Activated naive CD8-positive, alpha-beta T cell treated with anti-CD3 and anti-CD28 coated beads for 36 hours (primary cell): ENCODE measurements around the gene SLC39A11. TPM values are rescaled to one million over a fixed set of nuclear protein-coding genes. Genes with fewer than 3 reads are reported as not detected.
"Not testable (repeated sequence)": the region's sequence is repeated elsewhere in the genome, so short reads cannot be mapped to it uniquely, and the experiment has no call there.

Experiments used
- DNase-seq: peaks from one replicate; pipeline ENCODE4 v3.0.0; 2021
- H3K27ac Mint-ChIP-seq: one replicate; pipeline ENCODE4 v1.8.0; 2022; ENCODE audit warnings: mild to moderate bottlenecking, moderate library complexity, mixed read lengths
- H3K27me3 Mint-ChIP-seq: one replicate; pipeline ENCODE4 v1.8.0; 2022; ENCODE audit warnings: mild to moderate bottlenecking, mixed read lengths
- H3K36me3 Mint-ChIP-seq: one replicate; pipeline ENCODE4 v1.8.0; 2021; ENCODE audit warnings: mild to moderate bottlenecking, mixed read lengths
- H3K4me1 Mint-ChIP-seq: one replicate; pipeline ENCODE4 v1.8.0; 2021; ENCODE audit warnings: mixed read lengths
- H3K4me3 Mint-ChIP-seq: one replicate; pipeline ENCODE4 v1.8.0; 2022; ENCODE audit warnings: mild to moderate bottlenecking, moderate library complexity, mixed read lengths
- H3K9me3 Mint-ChIP-seq: one replicate; pipeline ENCODE4 v1.8.0; 2022; ENCODE audit warnings: mixed read lengths
- total RNA-seq, 2 experiments: library from RNA; stranded (reverse); gene quantifications; one replicate each; pipeline ENCODE4 v1.2.3, GENCODE V29; 2021

Gene SLC39A11
- total RNA-seq, 2 experiments from 2014 or later, result 15.3 to 15.4 TPM

DNA sequence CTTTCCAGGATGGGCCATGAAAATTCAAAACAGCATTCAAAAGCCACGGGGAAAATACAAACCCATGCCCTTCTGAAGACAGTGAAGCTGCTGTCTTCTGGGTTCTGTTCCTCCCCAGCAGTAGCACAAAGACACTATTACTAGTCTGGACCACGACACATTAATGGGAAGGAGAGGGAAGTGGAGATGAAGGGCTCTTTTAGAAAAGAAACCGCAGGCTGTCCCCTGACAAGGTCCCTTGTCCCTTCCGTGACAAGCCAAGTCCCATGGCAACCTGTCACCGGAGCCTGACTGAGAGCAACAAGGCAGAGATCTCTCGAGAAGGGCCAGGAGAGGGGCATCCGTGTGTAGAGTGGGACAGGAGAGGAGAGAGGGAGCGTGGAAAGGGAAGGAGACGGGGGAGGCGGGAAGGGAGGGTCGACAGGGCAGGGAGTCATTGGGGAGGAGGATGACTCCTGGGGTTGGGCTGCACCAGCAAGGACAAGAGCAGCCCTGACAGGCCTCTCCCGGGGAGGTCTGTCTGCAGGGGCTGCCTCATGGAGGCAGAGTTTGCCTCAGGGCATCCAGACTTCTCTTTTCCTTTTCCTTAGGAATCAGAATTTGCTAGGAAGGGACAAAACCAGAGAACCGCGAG, 436.2 kb downstream of the SLC39A11 start:
- Mint-ChIP-seq H3K36me3 (peaks cover 2% of the 10 kb centered on the region), H3K27me3 (no peaks in the 10 kb centered on the region), H3K9me3 (no peaks in the 10 kb centered on the region), H3K4me3 (no peak overlapping the region), H3K27ac (no peak overlapping the region), H3K4me1 (no peaks in the 10 kb centered on the region)
- no peak for DNase-seq

GRCh38 chr17:72654706-72655105, 437.8 kb downstream of the SLC39A11 start:
- Mint-ChIP-seq H3K27me3 (no peaks in the 10 kb centered on the region), H3K4me3 (no peak overlapping the region), H3K36me3 (no peaks in the 10 kb centered on the region), H3K4me1 (no peaks in the 10 kb centered on the region), H3K27ac (no peak overlapping the region), H3K9me3 (no peaks in the 10 kb centered on the region)
- DNase-seq, result no peak

GRCh38 chr17:72651988-72652387, 440.5 kb downstream of the SLC39A11 start:
- Mint-ChIP-seq H3K4me3 (no peak overlapping the region), H3K27me3 (no peaks in the 10 kb centered on the region), H3K36me3 (peaks cover 6% of the 10 kb centered on the region), H3K9me3 (no peaks in the 10 kb centered on the region), H3K4me1 (no peaks in the 10 kb centered on the region), H3K27ac (no peak overlapping the region)
- DNase-seq, result no peak

DNA sequence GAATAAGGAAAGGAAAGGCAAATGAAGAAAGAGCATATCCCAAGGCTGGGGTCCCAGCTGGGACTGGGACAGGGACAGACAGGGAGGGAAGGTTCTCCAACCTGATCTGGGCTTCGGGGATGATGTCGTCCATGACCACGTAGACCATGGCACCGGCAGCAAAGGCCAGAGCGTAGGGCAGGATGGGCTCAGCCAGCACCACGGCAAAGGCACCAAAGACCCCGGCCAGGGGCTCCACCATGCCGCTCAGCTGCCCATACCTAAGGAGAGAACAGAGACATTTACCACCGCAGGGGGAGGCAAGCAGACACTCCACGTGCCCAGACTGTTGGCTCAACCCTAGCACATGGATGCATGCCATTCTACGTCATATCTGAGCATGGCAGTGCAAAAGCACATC, 443.8 kb downstream of the SLC39A11 start:
- Mint-ChIP-seq H3K27ac (no peak overlapping the region), H3K9me3 (no peaks in the 10 kb centered on the region), H3K4me1 (no peaks in the 10 kb centered on the region), H3K27me3 (no peaks in the 10 kb centered on the region), H3K36me3 (peaks cover 9% of the 10 kb centered on the region), H3K4me3 (no peak overlapping the region)
- no peak for DNase-seq

GRCh38 chr17:72646176-72646575, 446.3 kb downstream of the SLC39A11 start:
- Mint-ChIP-seq H3K36me3 (peaks cover 9% of the 10 kb centered on the region), H3K4me1 (no peaks in the 10 kb centered on the region), H3K27ac (no peak overlapping the region), H3K4me3 (no peak overlapping the region), H3K9me3 (no peaks in the 10 kb centered on the region), H3K27me3 (peaks cover 4% of the 10 kb centered on the region)
- DNase-seq, result no peak

DNA sequence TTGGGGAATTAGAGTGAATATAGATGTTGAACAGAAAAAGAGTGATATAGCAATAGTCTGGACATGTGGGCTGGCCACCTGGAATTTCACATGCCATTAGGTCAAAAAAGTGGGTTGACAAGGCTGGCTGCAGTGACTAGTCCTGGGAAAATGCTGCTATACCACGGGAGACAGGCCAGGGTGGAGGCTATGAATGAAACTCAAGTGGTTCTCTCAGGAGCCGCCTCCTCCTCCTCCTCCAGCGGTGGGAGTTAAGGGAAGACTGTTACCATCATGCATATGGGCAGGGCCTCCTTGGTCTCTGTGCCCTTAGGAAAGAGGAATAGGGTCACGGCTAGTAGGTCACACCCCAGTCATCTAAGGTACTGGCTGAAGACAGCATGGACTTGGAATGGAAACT, 448.0 kb downstream of the SLC39A11 start:
- H3K4me3 Mint-ChIP-seq, result no peak overlapping the region
- H3K36me3 Mint-ChIP-seq, result peaks cover 9% of the 10 kb centered on the region
- DNase-seq, result no peak
- no peaks in the 10 kb centered on the region for H3K4me1 Mint-ChIP-seq
- H3K27me3 Mint-ChIP-seq, result peaks cover 9% of the 10 kb centered on the region
- no peaks in the 10 kb centered on the region for H3K9me3 Mint-ChIP-seq
- H3K27ac Mint-ChIP-seq, result no peak overlapping the region

- DNase-seq, result no peak
- Mint-ChIP-seq H3K27ac (no peak overlapping the region), H3K36me3 (peaks cover 9% of the 10 kb centered on the region), H3K9me3 (no peaks in the 10 kb centered on the region), H3K4me1 (no peaks in the 10 kb centered on the region), H3K27me3 (peaks cover 9% of the 10 kb centered on the region), H3K4me3 (no peak overlapping the region)
Observed at GRCh38 chr17:72643575-72644216, 448.8 kb downstream of the SLC39A11 start.

GRCh38 chr17:72642720-72643119, 449.8 kb downstream of the SLC39A11 start:
- DNase-seq, result no peak
- peaks cover 9% of the 10 kb centered on the region for H3K36me3 Mint-ChIP-seq
- H3K27ac Mint-ChIP-seq, result no peak overlapping the region
- H3K4me1 Mint-ChIP-seq, result no peaks in the 10 kb centered on the region
- H3K4me3 Mint-ChIP-seq, result no peak overlapping the region
- peaks cover 9% of the 10 kb centered on the region for H3K27me3 Mint-ChIP-seq
- no peaks in the 10 kb centered on the region for H3K9me3 Mint-ChIP-seq

DNA sequence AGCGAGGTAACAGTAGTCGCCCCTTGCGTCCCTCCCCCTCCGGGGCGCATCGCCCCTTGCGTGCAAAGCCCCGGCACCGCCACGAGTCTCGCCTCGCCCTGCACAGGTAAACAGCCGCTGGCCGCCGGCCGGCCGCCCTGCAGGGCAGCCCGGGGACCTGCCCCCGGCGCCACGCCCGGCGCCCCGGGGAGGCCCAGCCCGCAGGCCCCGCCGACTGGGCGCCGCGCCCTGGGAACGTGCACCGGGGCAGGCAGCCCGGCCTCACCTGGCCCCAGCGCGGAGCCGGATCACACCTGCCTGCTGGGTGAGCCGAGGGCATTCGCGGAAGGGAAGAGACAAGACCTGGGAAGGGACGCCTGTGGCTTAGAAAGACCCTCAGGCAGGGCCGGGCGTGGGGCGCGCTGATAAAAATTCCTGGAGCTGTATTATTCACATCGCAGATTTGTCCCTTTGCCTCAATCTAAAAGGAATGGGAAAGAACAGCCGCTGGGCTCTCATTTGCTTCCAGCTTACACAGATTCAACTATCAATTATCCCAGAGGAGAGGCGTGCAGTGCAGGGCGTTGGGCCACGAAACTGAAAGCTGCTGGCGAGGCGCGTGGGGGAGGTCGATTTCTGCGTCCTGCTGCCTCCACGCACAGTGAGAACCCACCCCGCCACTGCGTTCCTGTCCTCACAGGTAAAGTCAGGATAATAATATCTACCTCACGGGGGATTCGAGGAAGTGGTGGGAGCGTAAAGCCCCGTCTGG, 451.9 kb downstream of the SLC39A11 start:
- no peaks in the 10 kb centered on the region for H3K9me3 Mint-ChIP-seq
- no peak for DNase-seq
- no peak overlapping the region for H3K4me3 Mint-ChIP-seq
- H3K4me1 Mint-ChIP-seq, result no peaks in the 10 kb centered on the region
- no peak overlapping the region for H3K27ac Mint-ChIP-seq
- peaks cover 9% of the 10 kb centered on the region for H3K27me3 Mint-ChIP-seq
- H3K36me3 Mint-ChIP-seq, result peaks cover 3% of the 10 kb centered on the region

- peaks cover 3% of the 10 kb centered on the region for H3K36me3 Mint-ChIP-seq
- peaks cover 5% of the 10 kb centered on the region for H3K4me1 Mint-ChIP-seq
Observed at GRCh38 chr17:72639711-72640110, 452.8 kb downstream of the SLC39A11 start.

GRCh38 chr17:72638932-72639331, 453.6 kb downstream of the SLC39A11 start:
- not testable (repeated sequence) for H3K27ac Mint-ChIP-seq, H3K27me3 Mint-ChIP-seq, H3K4me3 Mint-ChIP-seq, DNase-seq, H3K9me3 Mint-ChIP-seq, H3K36me3 Mint-ChIP-seq, H3K4me1 Mint-ChIP-seq

More at GRCh38 chr17:72639711-72640110, 452.8 kb downstream of the SLC39A11 start:
- no peak overlapping the region for H3K4me3 Mint-ChIP-seq
- no peaks in the 10 kb centered on the region for H3K9me3 Mint-ChIP-seq
- H3K27ac Mint-ChIP-seq, result no peak overlapping the region
- H3K27me3 Mint-ChIP-seq, result peaks cover 9% of the 10 kb centered on the region
- DNase-seq, result no peak

GRCh38 chr17:72635034-72635635, 457.4 kb downstream of the SLC39A11 start:
- H3K9me3 Mint-ChIP-seq, result no peaks in the 10 kb centered on the region
- DNase-seq, result no peak
- H3K4me3 Mint-ChIP-seq, result no peak overlapping the region
- no peak overlapping the region for H3K27ac Mint-ChIP-seq
- no peaks in the 10 kb centered on the region for H3K36me3 Mint-ChIP-seq
- no peaks in the 10 kb centered on the region for H3K27me3 Mint-ChIP-seq
- peaks cover 9% of the 10 kb centered on the region for H3K4me1 Mint-ChIP-seq

DNA sequence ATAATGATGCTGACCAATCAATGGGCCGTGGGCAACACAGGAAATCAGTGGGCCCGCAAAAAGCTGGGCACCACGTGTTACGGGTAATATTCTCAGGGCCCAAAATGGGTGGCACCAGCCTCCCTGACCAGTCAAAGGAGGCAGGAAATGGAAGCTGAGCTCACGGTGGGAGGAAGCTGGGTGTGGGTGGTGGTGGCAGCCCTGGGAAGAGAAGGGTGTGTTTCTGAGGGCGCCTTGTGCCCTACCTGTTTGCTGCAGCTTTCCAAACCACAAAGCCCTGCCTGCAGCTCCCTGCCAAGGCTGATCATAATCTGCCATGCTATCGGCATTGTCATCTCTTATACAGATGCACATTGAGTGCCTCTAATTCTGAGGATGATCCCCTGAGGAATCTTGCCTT, 457.9 kb downstream of the SLC39A11 start:
- Mint-ChIP-seq H3K9me3 (no peaks in the 10 kb centered on the region), H3K36me3 (no peaks in the 10 kb centered on the region), H3K4me1 (peaks cover 9% of the 10 kb centered on the region), H3K27ac (no peak overlapping the region), H3K4me3 (no peak overlapping the region), H3K27me3 (no peaks in the 10 kb centered on the region)
- no peak for DNase-seq

GRCh38 chr17:72631949-72632684, 460.4 kb downstream of the SLC39A11 start:
- H3K27ac Mint-ChIP-seq, result no peak overlapping the region
- DNase-seq, result no peak
- H3K36me3 Mint-ChIP-seq, result no peaks in the 10 kb centered on the region
- peaks cover 9% of the 10 kb centered on the region for H3K4me1 Mint-ChIP-seq
- peaks cover 7% of the 10 kb centered on the region for H3K27me3 Mint-ChIP-seq
- H3K9me3 Mint-ChIP-seq, result no peaks in the 10 kb centered on the region
- H3K4me3 Mint-ChIP-seq, result no peak overlapping the region

DNA sequence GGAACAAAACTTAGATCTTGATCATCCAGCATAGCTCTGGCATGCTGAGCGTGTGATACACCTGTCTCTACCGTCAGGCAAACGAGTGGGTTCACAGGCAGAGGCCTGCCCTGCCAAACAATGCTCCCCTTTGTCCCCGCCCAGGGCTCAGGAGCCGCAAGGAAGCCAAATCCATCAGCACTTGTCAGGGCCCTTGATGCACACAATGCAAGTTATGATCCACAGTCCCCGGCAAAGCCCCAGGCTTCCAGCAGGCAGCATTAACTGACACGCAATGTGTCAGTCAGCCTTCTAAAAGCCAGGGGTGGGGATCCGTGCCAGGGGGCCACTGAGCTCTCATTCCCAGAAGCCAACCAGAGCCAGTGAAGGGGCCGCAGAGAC, 460.9 kb downstream of the SLC39A11 start:
- no peak overlapping the region for H3K27ac Mint-ChIP-seq
- peaks cover 2% of the 10 kb centered on the region for H3K9me3 Mint-ChIP-seq
- no peaks in the 10 kb centered on the region for H3K36me3 Mint-ChIP-seq
- no peak for DNase-seq
- peaks cover 9% of the 10 kb centered on the region for H3K4me1 Mint-ChIP-seq
- peaks cover 7% of the 10 kb centered on the region for H3K27me3 Mint-ChIP-seq
- H3K4me3 Mint-ChIP-seq, result no peak overlapping the region
